ENCODE results near the gene STX8.

DNA sequence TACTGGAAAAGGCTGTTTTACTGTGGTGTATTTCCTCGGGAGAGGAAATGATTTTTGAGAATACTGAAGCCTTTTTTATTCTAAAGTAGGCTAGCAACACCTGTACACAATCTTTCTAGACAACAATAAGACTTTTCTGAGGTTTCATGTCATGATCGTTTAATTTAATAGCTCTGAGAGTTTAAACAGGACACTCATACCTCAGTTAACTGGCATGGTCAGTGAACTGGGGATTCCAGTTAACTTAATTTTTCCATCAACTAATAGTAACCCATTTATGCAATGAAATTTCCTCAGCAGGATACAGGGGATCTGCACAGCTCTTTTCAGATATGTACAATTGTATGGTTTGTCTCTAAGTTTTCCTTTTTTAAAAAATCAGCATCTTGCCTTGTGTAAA is 291.7 kb downstream of the STX8 start:
- TF ChIP-seq, protein P1, sequence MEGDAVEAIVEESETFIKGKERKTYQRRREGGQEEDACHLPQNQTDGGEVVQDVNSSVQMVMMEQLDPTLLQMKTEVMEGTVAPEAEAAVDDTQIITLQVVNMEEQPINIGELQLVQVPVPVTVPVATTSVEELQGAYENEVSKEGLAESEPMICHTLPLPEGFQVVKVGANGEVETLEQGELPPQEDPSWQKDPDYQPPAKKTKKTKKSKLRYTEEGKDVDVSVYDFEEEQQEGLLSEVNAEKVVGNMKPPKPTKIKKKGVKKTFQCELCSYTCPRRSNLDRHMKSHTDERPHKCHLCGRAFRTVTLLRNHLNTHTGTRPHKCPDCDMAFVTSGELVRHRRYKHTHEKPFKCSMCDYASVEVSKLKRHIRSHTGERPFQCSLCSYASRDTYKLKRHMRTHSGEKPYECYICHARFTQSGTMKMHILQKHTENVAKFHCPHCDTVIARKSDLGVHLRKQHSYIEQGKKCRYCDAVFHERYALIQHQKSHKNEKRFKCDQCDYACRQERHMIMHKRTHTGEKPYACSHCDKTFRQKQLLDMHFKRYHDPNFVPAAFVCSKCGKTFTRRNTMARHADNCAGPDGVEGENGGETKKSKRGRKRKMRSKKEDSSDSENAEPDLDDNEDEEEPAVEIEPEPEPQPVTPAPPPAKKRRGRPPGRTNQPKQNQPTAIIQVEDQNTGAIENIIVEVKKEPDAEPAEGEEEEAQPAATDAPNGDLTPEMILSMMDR (IDR thresholded peaks at IDR 0.05), result no peak
- TF ChIP-seq POLR2AphosphoS5 (IDR thresholded peaks at IDR 0.05; ENCODE audit: low read depth, low read length) (no peak), SIN3A (IDR thresholded peaks at IDR 0.05; ENCODE audit: borderline replicate concordance, low read depth, low read length) (no peak), RAD21 (IDR thresholded peaks at IDR 0.05; ENCODE audit: low read length) (no peak), EZH2phosphoT487 (IDR thresholded peaks at IDR 0.05; ENCODE audit: borderline replicate concordance, low read depth) (no peak), YY1 (IDR thresholded peaks at IDR 0.05; ENCODE audit: low read depth) (no peak), SMC3 (IDR thresholded peaks at IDR 0.05; ENCODE audit: low read depth, low read length) (no peak), RCOR1 (IDR thresholded peaks at IDR 0.05; ENCODE audit: low read length) (no peak), USF1 (IDR thresholded peaks at IDR 0.05; ENCODE audit: borderline replicate concordance, low read depth) (no peak), NFIC (IDR thresholded peaks at IDR 0.05; ENCODE audit: borderline replicate concordance) (no peak), RFX5 (IDR thresholded peaks at IDR 0.05; ENCODE audit: low read length) (no peak), EP300 (IDR thresholded peaks at IDR 0.05; ENCODE audit: borderline replicate concordance in 1 of 2, low read depth in 1 of 2, low read length in 1 of 2) (0 out of 4 replicates have a peak, but pooled peaks of 1 of the 2 experiments have one; percentile 12)
- TF ChIP-seq, protein P2, sequence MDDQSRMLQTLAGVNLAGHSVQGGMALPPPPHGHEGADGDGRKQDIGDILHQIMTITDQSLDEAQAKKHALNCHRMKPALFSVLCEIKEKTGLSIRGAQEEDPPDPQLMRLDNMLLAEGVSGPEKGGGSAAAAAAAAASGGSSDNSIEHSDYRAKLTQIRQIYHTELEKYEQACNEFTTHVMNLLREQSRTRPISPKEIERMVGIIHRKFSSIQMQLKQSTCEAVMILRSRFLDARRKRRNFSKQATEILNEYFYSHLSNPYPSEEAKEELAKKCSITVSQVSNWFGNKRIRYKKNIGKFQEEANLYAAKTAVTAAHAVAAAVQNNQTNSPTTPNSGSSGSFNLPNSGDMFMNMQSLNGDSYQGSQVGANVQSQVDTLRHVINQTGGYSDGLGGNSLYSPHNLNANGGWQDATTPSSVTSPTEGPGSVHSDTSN (IDR thresholded peaks at IDR 0.05), result peak; percentile 47

Measured in SK-N-SH (cell line).